Adrenal gland (tissue), 12 donors: ENCODE results near the gene BLMH. TPM values are rescaled to one million over a fixed set of nuclear protein-coding genes. Genes with fewer than 3 reads are reported as not detected.

Source experiments
- DNase-seq, 7 donors: peaks; one replicate each; pipeline ENCODE4 v3.0.0-alpha.2; 2019 to 2020
- H3K27ac ChIP-seq, 5 donors: fragments of 200-600 bp; sonication (generic) in 4 of 5; 1 replicate in 3 of 5; 2 replicates in 2 of 5; pipeline versions ENCODE4 v1.5.1 to v1.8.0; 2016 to 2020; ENCODE audit warnings: mild to moderate bottlenecking in 1 of 5
- H3K27me3 ChIP-seq: fragments of 200-600 bp; 2 replicates; pipeline ENCODE4 v1.8.0; 2021
- H3K36me3 ChIP-seq, 2 donors: fragments of 200-600 bp; replicated peaks in 1 of 2; 1 replicate in 1 of 2; 2 replicates in 1 of 2; pipeline versions ENCODE4 v1.5.1 to v1.8.0; 2018 to 2022
- H3K4me1 ChIP-seq, 2 donors: fragments of 200-600 bp; replicated peaks in 1 of 2; 1 replicate in 1 of 2; 2 replicates in 1 of 2; pipeline versions ENCODE4 v1.5.1 to v1.8.0; 2018 to 2021
- H3K4me3 ChIP-seq, 4 donors: fragments of 200-600 bp; sonication (generic) in 3 of 4; one replicate each; pipeline ENCODE4 v1.5.1; 2016 to 2018
- H3K9me3 ChIP-seq, 3 donors: fragments of 200-600 bp; sonication (generic) in 1 of 3; replicated peaks in 1 of 3; 1 replicate in 2 of 3; 2 replicates in 1 of 3; pipeline versions ENCODE4 v1.5.1 to v1.8.0; 2016 to 2021
- CTCF ChIP-seq, 6 experiments: fragments of 450-650 bp in 4 of 6; fragments of 200-600 bp in 2 of 6; sonication (generic) in 1 of 6; IDR thresholded peaks; 1 replicate in 5 of 6; 2 replicates in 1 of 6; pipeline versions ENCODE4 v1.5.1 to v1.8.0; 2016 to 2021; ENCODE audit warnings: antibody characterized with exemption in 6 of 6, mild to moderate bottlenecking in 2 of 6, moderate library complexity in 1 of 6
- POLR2A ChIP-seq, 2 donors: fragments of 450-650 bp; IDR thresholded peaks; one replicate each; pipeline ENCODE4 v1.6.1; 2017; ENCODE audit warnings: antibody characterized with exemption in 2 of 2, mild to moderate bottlenecking in 2 of 2, moderate library complexity in 1 of 2
- WGBS, 4 donors: extraction: QIAGEN DNeasy Blood & Tissue Kit in 2 of 4; methylation state at CpG; one replicate each; pipeline versions ENCODE4 v1.1.5 to v1.1.7; 2013 to 2017; 5-methylcytosine and 5-hydroxymethylcytosine counted together
- intact Hi-C, 2 donors: fragments of 100-400 bp; cut with DNase I; formaldehyde crosslinking; loops; one replicate each; pipeline versions ENCODE4 v1.14.1 to v1.15.0; 2022 to 2023
- polyA plus RNA-seq, 3 donors: library from polyadenylated mRNA; stranded (reverse); fragments of 200-250 nt in 2 of 3; fragments of 350-450 nt in 1 of 3; fragmentation: Illumina TruSeq in 1 of 3; extraction: RNeasy Lipid Tissue Mini Kit (QIAGEN cat#74804) in 1 of 3; gene quantifications; one replicate each; pipeline ENCODE4 v1.2.3, GENCODE V29; 2013 to 2014
- total RNA-seq, 9 donors: library from RNA; depleted of rRNA in 4 of 9; stranded (reverse); fragments of >200 nt in 4 of 9; fragments of 120-200 nt in 1 of 9; fragmentation: NEBNext Ultra II Directional in 1 of 9; extraction: Animal tissue kit (Norgen Biotek cat#: 25700) in 1 of 9; gene quantifications; one replicate each; pipeline versions ENCODE4 v1.1.0 to v1.2.4, GENCODE V29; 2013 to 2023
- donor health status: healthy with polysubstance abuse.
- donor health status: Bipolar disorder and iron deficiency.
- donor health status: DM: yes; HTN: yes; CAD: no.
- donor health status: DM: no; HTN: no; CAD: no.
- donor health status: DM: no; HTN: no; CAD: no.
- donor health status: DM: yes; HTN: yes; CAD: no.

The BLMH gene
- total and polyA plus RNA-seq, 12 donors = 12.1 to 41.7 (median 18.9) TPM

DNA sequence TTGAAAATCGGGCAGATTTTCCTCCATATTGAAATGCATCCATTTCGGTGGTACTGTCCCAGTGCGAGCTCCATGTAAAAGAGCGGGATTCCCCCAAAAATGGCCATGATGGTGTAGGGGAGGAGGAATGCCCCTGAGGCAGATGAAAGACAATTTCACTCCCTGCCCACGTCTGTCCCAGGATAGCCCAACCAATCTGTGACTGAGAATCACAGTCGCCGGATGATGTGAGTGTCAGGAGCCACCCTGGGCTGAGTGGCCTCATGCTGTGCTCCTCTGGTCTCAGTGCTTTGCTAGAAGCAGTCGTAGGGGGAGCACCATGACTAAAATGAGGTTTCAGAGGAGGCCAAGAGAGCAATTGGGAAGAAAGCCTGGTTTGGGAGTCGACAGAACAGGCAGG is 72.9 kb downstream of the BLMH start:
- TF ChIP-seq POLR2A (IDR thresholded peaks at IDR 0.05) = no peak
- TF ChIP-seq CTCF (IDR thresholded peaks at IDR 0.05) = no peak
- intact Hi-C loops = no loop called here
- 84 to 90% (median 87%) methylated on average over 9 of the region's 9 CpGs for WGBS, 4 donors
- DNase-seq = no peak
- no peaks in the 10 kb centered on the region for H3K27me3 ChIP-seq
- no peaks in the 10 kb centered on the region for H3K36me3 ChIP-seq
- no peaks in the 10 kb centered on the region for H3K4me1 ChIP-seq
- no peaks in the 10 kb centered on the region for H3K9me3 ChIP-seq
- no peak overlapping the region for H3K27ac ChIP-seq
- H3K4me3 ChIP-seq = no peak overlapping the region

DNA sequence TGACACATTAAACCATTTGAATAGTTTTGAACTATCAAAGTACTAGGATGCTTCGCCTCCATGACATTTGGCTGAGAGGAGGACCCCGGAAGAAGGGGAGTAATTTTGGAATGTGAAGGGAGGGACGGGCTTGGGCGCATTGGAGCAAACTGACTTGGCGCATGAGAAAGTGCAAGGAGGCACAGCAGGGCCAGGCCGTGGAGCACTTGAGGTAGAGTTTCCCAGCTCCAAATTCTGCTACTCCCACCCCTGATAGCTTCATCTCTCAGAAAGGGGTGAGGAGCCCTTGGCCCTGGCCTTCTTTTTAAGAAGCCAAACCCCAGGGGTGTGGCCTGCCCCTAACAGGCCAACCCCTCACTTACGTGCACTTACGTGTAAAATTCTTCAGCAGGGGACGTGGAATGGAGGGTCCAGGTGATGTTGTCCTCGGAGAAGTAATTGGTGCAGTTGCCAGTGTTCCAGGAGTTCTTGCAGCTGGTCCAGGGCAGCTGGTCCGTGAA is 73.9 kb downstream of the BLMH start:
- 92 to 96% (median 94%) methylated on average over 10 to 11 of the region's 11 CpGs for WGBS, 4 donors
- DNase-seq = no peak

DNA sequence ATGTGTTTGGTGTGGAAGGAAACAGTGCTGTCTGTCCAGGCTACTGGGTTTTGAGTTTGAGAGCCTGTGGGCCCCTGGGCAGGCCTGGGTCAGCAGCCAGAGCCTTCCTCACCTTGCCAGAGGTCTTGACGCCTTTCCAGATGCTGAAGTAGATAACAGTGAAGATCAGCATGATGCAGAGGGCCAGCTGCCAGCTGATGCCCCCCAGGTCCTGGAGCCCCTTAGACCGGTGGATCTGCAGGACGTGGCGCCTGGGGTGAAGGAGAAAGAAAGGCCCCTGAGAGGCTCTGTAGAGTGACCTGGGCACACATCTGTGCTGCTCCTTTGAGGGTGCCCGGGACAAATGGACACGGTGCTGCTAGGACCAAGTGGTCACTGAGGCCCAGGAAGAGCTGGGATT is 74.7 kb downstream of the BLMH start:
- H3K9me3 ChIP-seq = no peaks in the 10 kb centered on the region
- H3K27me3 ChIP-seq = no peaks in the 10 kb centered on the region
- TF ChIP-seq CTCF (IDR thresholded peaks at IDR 0.05) (no peak), POLR2A (IDR thresholded peaks at IDR 0.05) (no peak)
- intact Hi-C loops = no loop called here
- H3K4me3 ChIP-seq = no peak overlapping the region
- no peaks in the 10 kb centered on the region for H3K4me1 ChIP-seq
- no peak for DNase-seq
- H3K36me3 ChIP-seq = no peaks in the 10 kb centered on the region
- 91 to 98% (median 94%) methylated on average over 4 to 6 of the region's 6 CpGs for WGBS, 4 donors
- H3K27ac ChIP-seq = no peak overlapping the region

More for the DNA sequence above, 73.9 kb downstream of the BLMH start:
- H3K27me3 ChIP-seq = no peaks in the 10 kb centered on the region
- no peaks in the 10 kb centered on the region for H3K9me3 ChIP-seq
- no peak for TF ChIP-seq POLR2A (IDR thresholded peaks at IDR 0.05)
- TF ChIP-seq CTCF (IDR thresholded peaks at IDR 0.05) = no peak
- H3K27ac ChIP-seq = no peak overlapping the region
- no peak overlapping the region for H3K4me3 ChIP-seq
- intact Hi-C loops = no loop called here
- no peaks in the 10 kb centered on the region for H3K4me1 ChIP-seq
- H3K36me3 ChIP-seq = no peaks in the 10 kb centered on the region

DNA sequence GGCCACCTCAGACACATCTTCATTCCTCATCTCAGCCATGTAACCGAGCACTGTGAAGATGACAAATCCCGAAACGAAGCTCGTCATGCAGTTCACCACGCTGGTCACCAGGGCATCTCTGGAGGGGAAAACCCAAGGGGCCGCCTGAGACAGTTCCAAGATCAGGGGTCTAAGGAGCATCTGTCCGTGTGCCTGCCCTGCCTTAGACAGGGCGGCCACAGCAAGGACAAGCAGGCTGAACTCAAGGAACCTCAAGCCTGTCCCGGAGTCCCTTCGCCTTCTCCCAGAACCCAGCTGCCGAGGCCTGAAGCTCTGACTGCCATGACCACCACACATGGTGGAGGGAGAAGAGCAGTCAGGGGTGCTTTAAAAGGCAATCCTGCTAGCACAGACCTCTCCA is 79.0 kb downstream of the BLMH start:
- Histone ChIP-seq H3K36me3 (no peaks in the 10 kb centered on the region), H3K27me3 (no peaks in the 10 kb centered on the region), H3K4me3 (no peak overlapping the region), H3K27ac (no peak overlapping the region), H3K4me1 (no peaks in the 10 kb centered on the region), H3K9me3 (no peaks in the 10 kb centered on the region)
- DNase-seq = no peak
- intact Hi-C loops = no loop called here
- TF ChIP-seq POLR2A (IDR thresholded peaks at IDR 0.05) = no peak
- TF ChIP-seq CTCF (IDR thresholded peaks at IDR 0.05) = no peak
- WGBS, 4 donors = 92 to 100% (median 95%) methylated on average over 5 to 11 of the region's 11 CpGs
